Uterus (tissue), 4 donors: Measurements from ENCODE around the gene ABCC3. TPM values are rescaled to one million over a fixed set of nuclear protein-coding genes. Genes with fewer than 3 reads are reported as not detected.

Source experiments
- DNase-seq, 2 donors: peaks; one replicate each; pipeline ENCODE4 v3.0.0-alpha.2; 2019 to 2020
- H3K27ac ChIP-seq, 2 donors: fragments of 200-600 bp; sonication (generic); 1 replicate in 1 of 2; 2 replicates in 1 of 2; pipeline ENCODE4 v1.5.1; 2016 to 2018
- H3K27me3 ChIP-seq, 2 donors: fragments of 200-600 bp; sonication (generic); one replicate each; pipeline ENCODE4 v1.5.1; 2018 to 2019; ENCODE audit warnings: control low read depth in 1 of 2
- H3K36me3 ChIP-seq, 2 donors: fragments of 200-600 bp; sonication (generic); one replicate each; pipeline ENCODE4 v1.5.1; 2019; ENCODE audit warnings: control low read depth in 1 of 2
- H3K4me1 ChIP-seq, 2 donors: fragments of 200-600 bp; sonication (generic); one replicate each; pipeline ENCODE4 v1.5.1; 2018 to 2019; ENCODE audit warnings: control low read depth in 1 of 2
- H3K4me3 ChIP-seq, 2 donors: fragments of 200-600 bp; sonication (generic); 1 replicate in 1 of 2; 2 replicates in 1 of 2; pipeline ENCODE4 v1.5.1; 2018 to 2019; ENCODE audit warnings: mild to moderate bottlenecking in 1 of 2
- H3K9me3 ChIP-seq, 2 donors: fragments of 200-600 bp; sonication (generic); one replicate each; pipeline ENCODE4 v1.5.1; 2019; ENCODE audit warnings: control low read depth in 1 of 2
- CTCF ChIP-seq, 4 experiments: fragments of 200-600 bp in 2 of 4; fragments of 450-650 bp in 2 of 4; sonication (generic) in 2 of 4; IDR thresholded peaks; one replicate each; pipeline ENCODE4 v1.5.1; 2016 to 2019; ENCODE audit warnings: antibody characterized with exemption in 4 of 4, mild to moderate bottlenecking in 2 of 4, moderate library complexity in 1 of 4
- POLR2A ChIP-seq, 2 donors: fragments of 450-650 bp; IDR thresholded peaks; one replicate each; pipeline ENCODE4 v1.6.1; 2016; ENCODE audit warnings: antibody characterized with exemption in 2 of 2, mild to moderate bottlenecking in 1 of 2, moderate library complexity in 1 of 2
- intact Hi-C: fragments of 100-400 bp; cut with DNase I; formaldehyde crosslinking; loops from one replicate; pipeline ENCODE4 v1.15.1; 2023; ENCODE audit warnings: low total_unique reads
- total RNA-seq, 4 donors: library from RNA; depleted of rRNA in 3 of 4; stranded (reverse); fragments of >200 nt in 3 of 4; gene quantifications; one replicate each; pipeline versions ENCODE4 v1.1.0 to v1.2.4, GENCODE V29; 2014 to 2023
- donor health status: DM: yes; HTN: yes; CAD: no.

ABCC3 gene
- total RNA-seq, 4 donors from 2014 or later, result 1.2 to 4.5 (median 2.6) TPM

- Histone ChIP-seq H3K9me3 (no peaks in the 10 kb centered on the region), H3K36me3 (no peaks in the 10 kb centered on the region), H3K27ac (peak overlapping the region in 1 of 2 donors; percentile 12), H3K27me3 (no peaks in the 10 kb centered on the region), H3K4me1 (peaks cover 4 to 19% of the 10 kb centered on the region in 2 donors), H3K4me3 (no peak overlapping the region)
- TF ChIP-seq CTCF (IDR thresholded peaks at IDR 0.05) (no peak), POLR2A (IDR thresholded peaks at IDR 0.05) (no peak)
- intact Hi-C loops, result no loop called here
- DNase-seq, result no peak
Observed at GRCh38 chr17:50690887-50691549, 56.3 kb downstream of the ABCC3 start.

- Histone ChIP-seq H3K27ac (peak overlapping the region; percentile 1 to 75), H3K4me3 (no peak overlapping the region), H3K9me3 (no peaks in the 10 kb centered on the region), H3K4me1 (peaks cover 0 to 14% of the 10 kb centered on the region in 2 donors), H3K27me3 (no peaks in the 10 kb centered on the region), H3K36me3 (no peaks in the 10 kb centered on the region)
- intact Hi-C loops, result no loop called here
- TF ChIP-seq POLR2A (IDR thresholded peaks at IDR 0.05) (no peak), CTCF (IDR thresholded peaks at IDR 0.05) (no peak)
- no peak for DNase-seq
Observed at GRCh38 chr17:50691550-50692447, 57.1 kb downstream of the ABCC3 start.

- Histone ChIP-seq H3K36me3 (no peaks in the 10 kb centered on the region), H3K4me1 (peaks cover 0 to 10% of the 10 kb centered on the region in 2 donors), H3K27me3 (no peaks in the 10 kb centered on the region), H3K27ac (peak overlapping the region; percentile 50 to 75), H3K4me3 (no peak overlapping the region), H3K9me3 (no peaks in the 10 kb centered on the region)
- TF ChIP-seq POLR2A (IDR thresholded peaks at IDR 0.05), result no peak
- no peak for TF ChIP-seq CTCF (IDR thresholded peaks at IDR 0.05)
- intact Hi-C loops, result no loop called here
- DNase-seq, result no peak
Observed at GRCh38 chr17:50692448-50693035, 57.9 kb downstream of the ABCC3 start.

GRCh38 chr17:50693036-50693682 is 58.5 kb downstream of the ABCC3 start:
- Histone ChIP-seq H3K4me1 (peaks cover 0 to 5% of the 10 kb centered on the region in 2 donors), H3K36me3 (no peaks in the 10 kb centered on the region), H3K9me3 (no peaks in the 10 kb centered on the region), H3K27ac (peak overlapping the region; percentile 50 to 75), H3K27me3 (no peaks in the 10 kb centered on the region), H3K4me3 (no peak overlapping the region)
- no peak for DNase-seq
- intact Hi-C loops, result no loop called here
- no peak for TF ChIP-seq POLR2A (IDR thresholded peaks at IDR 0.05)
- TF ChIP-seq CTCF (IDR thresholded peaks at IDR 0.05), result no peak
